K562 (cell line): ENCODE measurements around the gene ARHGEF4. TPM values are rescaled to one million over a fixed set of nuclear protein-coding genes. Genes with fewer than 3 reads are reported as not detected.
A peak's percentile ranks its signal among the peaks of the same experiment; 100 is the strongest.

ENCODE experiments used
- ATAC-seq: fragments of 200-7000 bp; cut with Tn5 transposase; 3 replicates; pipeline ENCODE4 v1.9.1; 2020; ENCODE audit warnings: moderate library complexity
- BruUV-seq: library from RNA; stranded (reverse); fragments of 400-500 nt; replicated peaks from 2 replicates; lab custom pipeline; 2021; lab: Mats Ljungman, UMichigan
- CTCF ChIA-PET: fragments of 300-600 bp; formaldehyde crosslinking; extraction: SDS; loops from one replicate; lab custom pipeline; 2021; ENCODE audit warnings: low intra/inter-chr PET ratio; lab: Yijun Ruan, JAX
- POLR2A ChIA-PET: fragments of 300-600, 350-650 bp; sonication (Branson Sonifier 250); formaldehyde crosslinking; extraction: SDS; loops from one replicate; lab custom pipeline; 2021; ENCODE audit warnings: antibody characterized with exemption, inconsistent platforms; lab: Yijun Ruan, JAX
- DNase-seq, 4 experiments: peaks; one replicate each; pipeline versions ENCODE4 v3.0.0 to v3.0.0-alpha.2; 2011 to 2018; ENCODE audit warnings: low spot score in 3 of 4, mixed read lengths in 3 of 4; ENCODE audit errors: extremely low read depth in 1 of 4
- FAIRE-seq: peaks from 2 replicates; lab custom pipeline; 2011; peaks lifted over from hg19 to GRCh38; lab: Jason Lieb, UNC
- H2AFZ ChIP-seq: 2 replicates; pipeline ENCODE4 v1.6.0; 2011; ENCODE audit warnings: low read depth, low read length, control low read depth, inconsistent platforms
- H3K27ac ChIP-seq: fragments of 200-600 bp; 3 replicates; pipeline ENCODE4 v1.8.0; 2011; ENCODE audit warnings: low read depth, mild to moderate bottlenecking, control low read depth, inconsistent platforms, low read length, moderate library complexity, mixed read lengths; ENCODE audit errors: extremely low read depth
- H3K27me3 ChIP-seq, 2 experiments: fragments of 300-600 bp in 1 of 2; 2 replicates in 1 of 2; 3 replicates in 1 of 2; pipeline versions ENCODE4 v1.6.0 to v1.8.0; 2011; ENCODE audit warnings: inconsistent platforms in 2 of 2, low read length in 2 of 2, mild to moderate bottlenecking in 1 of 2, mixed read lengths in 1 of 2, moderate library complexity in 1 of 2; ENCODE audit not compliant: control insufficient read depth in 2 of 2, insufficient read depth in 2 of 2
- H3K36me3 ChIP-seq: fragments of 300-600 bp; 3 replicates; pipeline ENCODE4 v1.8.0; 2011; ENCODE audit warnings: mild to moderate bottlenecking, low read length, inconsistent platforms; ENCODE audit not compliant: control insufficient read depth, insufficient read depth
- H3K4me1 ChIP-seq, 2 experiments: fragments of 200-600 bp in 1 of 2; replicated peaks in 1 of 2; 2 replicates in 1 of 2; 3 replicates in 1 of 2; pipeline versions ENCODE4 v1.5.1 to v1.8.0; 2011; ENCODE audit warnings: inconsistent platforms in 2 of 2, low read length in 2 of 2, mild to moderate bottlenecking in 1 of 2, mixed read lengths in 1 of 2, moderate library complexity in 1 of 2; ENCODE audit not compliant: control insufficient read depth in 2 of 2, insufficient read depth in 2 of 2
- H3K4me2 ChIP-seq: 2 replicates; pipeline ENCODE4 v1.6.1; 2011; ENCODE audit warnings: low read length, control low read depth, inconsistent platforms, mixed read lengths; ENCODE audit not compliant: insufficient read depth
- H3K4me3 ChIP-seq: fragments of 200-600 bp; sonication (generic), shearing (Covaris generic); 2 replicates; pipeline ENCODE4 v1.5.1; 2016; ENCODE audit warnings: control low read depth, inconsistent platforms
- H3K79me2 ChIP-seq: fragments of 200-600 bp; 3 replicates; pipeline ENCODE4 v1.8.0; 2011; ENCODE audit warnings: low read length, inconsistent platforms; ENCODE audit not compliant: control insufficient read depth, insufficient read depth
- H3K9ac ChIP-seq, 2 experiments: 2 replicates each; pipeline versions ENCODE4 v1.6.0 to v1.6.1; 2011; ENCODE audit warnings: low read depth in 2 of 2, low read length in 2 of 2, control low read depth in 1 of 2, inconsistent platforms in 1 of 2, mild to moderate bottlenecking in 1 of 2, mixed read lengths in 1 of 2; ENCODE audit not compliant: insufficient read depth in 1 of 2
- H3K9me1 ChIP-seq: one replicate; pipeline ENCODE4 v1.6.0; 2011; ENCODE audit warnings: inconsistent platforms, mild to moderate bottlenecking, low read length, moderate library complexity; ENCODE audit not compliant: control insufficient read depth, insufficient read depth
- H3K9me3 ChIP-seq: replicated peaks from 2 replicates; pipeline ENCODE4 v1.5.1; 2011; ENCODE audit warnings: low read depth, low read length, inconsistent platforms; ENCODE audit not compliant: control insufficient read depth, insufficient read depth
- H4K20me1 ChIP-seq: replicated peaks from 2 replicates; pipeline ENCODE4 v1.6.1; 2011; ENCODE audit warnings: low read length, inconsistent platforms, mixed read lengths; ENCODE audit not compliant: control insufficient read depth, insufficient read depth
- ELK3 ChIP-seq: fragments of 450-650 bp; formaldehyde crosslinking; IDR thresholded peaks from 2 replicates; pipeline ENCODE4 v1.4.0; 2020; ENCODE audit warnings: mild to moderate bottlenecking
- FOXK2 ChIP-seq, 2 experiments: fragments of 450-650 bp; IDR thresholded peaks in 1 of 2; conservative IDR thresholded peaks in 1 of 2; 2 replicates each; pipeline ENCODE4 v1.6.1; 2016; ENCODE audit warnings: low read depth in 2 of 2, mild to moderate bottlenecking in 1 of 2
- HDAC2 ChIP-seq: fragments of 450-650 bp; IDR thresholded peaks from 2 replicates; pipeline ENCODE4 v1.6.1; 2016; ENCODE audit warnings: mild to moderate bottlenecking
- IRF2 ChIP-seq: sonication (generic); formaldehyde crosslinking; IDR thresholded peaks from 2 replicates; pipeline ENCODE4 v1.8.1; 2022; ENCODE audit warnings: mild to moderate bottlenecking, missing genetic modification reagents
- MXI1 ChIP-seq: IDR thresholded peaks from 2 replicates; pipeline ENCODE4 v1.6.1; 2011; ENCODE audit warnings: low read depth, mild to moderate bottlenecking, improper control_type of control experiment, low read length
- NFIC ChIP-seq: fragments of 450-650 bp; IDR thresholded peaks from 2 replicates; pipeline ENCODE4 v1.6.1; 2017; ENCODE audit warnings: mild to moderate bottlenecking, inconsistent platforms
- SMAD4 ChIP-seq: fragments of 250-450 bp; sonication (Bioruptor Pico); conservative IDR thresholded peaks from 2 replicates; pipeline ENCODE4 v1.8.0; 2021; ENCODE audit warnings: inconsistent platforms, mild to moderate bottlenecking, moderate library complexity
- TSC22D4 ChIP-seq: fragments of 450-650 bp; IDR thresholded peaks from 2 replicates; pipeline ENCODE4 v1.6.1; 2016; ENCODE audit warnings: missing genetic modification characterization, missing biosample characterization, control low read depth
- WHSC1 ChIP-seq: IDR thresholded peaks from one replicate; pipeline ENCODE4 v1.6.1; 2012; ENCODE audit warnings: low read length, control low read depth, inconsistent platforms
- ZBTB17 ChIP-seq: fragments of 450-650 bp; formaldehyde crosslinking; IDR thresholded peaks from 2 replicates; pipeline ENCODE4 v1.4.0; 2020; ENCODE audit warnings: mild to moderate bottlenecking
- ZNF785 ChIP-seq: fragments of 250-450 bp; sonication (Bioruptor Pico); IDR thresholded peaks from 2 replicates; pipeline ENCODE4 v1.4.0; 2020; ENCODE audit warnings: mild to moderate bottlenecking
- WGBS: fragments of 100-300 bp; shearing (Covaris generic); methylation state at CpG from one replicate; pipeline ENCODE4 v1.1.6; 2016; ENCODE audit warnings: low coverage, mixed read lengths; ENCODE audit not compliant: insufficient coverage; ENCODE audit errors: missing lambda C conversion rate; 5-methylcytosine and 5-hydroxymethylcytosine counted together
- in situ Hi-C: fragments of 300-500 bp; cut with MboI; formaldehyde crosslinking; loops from 4 replicates; pipeline ENCODE4 v1.15.0; 2018; ENCODE audit warnings: inconsistent platforms, mixed read lengths
- intact Hi-C: fragments of 100-400 bp; cut with micrococcal nuclease; formaldehyde crosslinking; loops from 2 replicates; pipeline ENCODE4 v1.14.2; 2022
- polyA plus RNA-seq, 8 experiments: library from polyadenylated mRNA; depleted of rRNA in 4 of 8; stranded (reverse) in 5 of 8; unstranded in 3 of 8; fragments of >200 nt; fragmentation: Nextera tagmentation in 2 of 8; fragmentation: Illumina TruSeq in 1 of 8; extraction: Ambion mirVana in 2 of 8; extraction: Trizol in 1 of 8; gene quantifications; 2 replicates each; pipeline versions ENCODE4 v1.2.1 to v1.2.3, GENCODE V29; 2011 to 2014; ENCODE audit warnings: inconsistent platforms in 1 of 8, missing spikeins in 1 of 8
- total RNA-seq, 7 experiments: library from RNA; depleted of rRNA in 6 of 7; stranded (reverse); fragments of >200 nt in 6 of 7; fragmentation: Illumina TruSeq in 2 of 7; extraction: Trizol in 2 of 7; gene quantifications; 2 replicates each; pipeline versions ENCODE4 v1.2.1 to v1.2.3, GENCODE V29; 2011 to 2021; ENCODE audit warnings: low replicate concordance in 1 of 7

Gene ARHGEF4
- total and polyA plus RNA-seq, 9 of the 15 experiments (the other 6 are each of a cell fraction or from before 2014, with no cell fraction given): not detected

GRCh38 chr2:130798472-130799218 is 38.1 kb upstream of the ARHGEF4 start:
- H3K4me3 ChIP-seq: peak overlapping the region; percentile 57; the same call in 1 of the 2 replicates
- H3K9me3 ChIP-seq: no peaks in the 10 kb centered on the region
- H3K27ac ChIP-seq: no peak overlapping the region
- ATAC-seq: no peak
- 34% methylated on average over 24 of the region's 30 CpGs for WGBS
- H3K9ac ChIP-seq: peak overlapping the region in 1 of 2 experiments; percentile 94; a peak in 2 of 4 replicates
- H3K4me1 ChIP-seq: peaks cover 0 to 21% of the 10 kb centered on the region in 2 experiments; a peak in 2 of 5 replicates
- in situ Hi-C loops (no loop called here), intact Hi-C loops (loop anchor here (1.0 kb wide), 1 partner anchor 75 kb away; no protein-coding TSS in a partner anchor)
- ChIA-PET POLR2A (interaction anchor here (0.6 to 0.7 kb wide), 2 partner anchors 61 to 871 kb away, joined by 3 read pairs; no protein-coding TSS in a partner anchor), CTCF (interaction anchor here (0.7 to 3.0 kb wide), 4 partner anchors 37 to 862 kb away, joined by 3 to 18 read pairs (median 10); no protein-coding TSS in a partner anchor)
- no peak for DNase-seq
- no peaks in the 10 kb centered on the region for H3K9me1 ChIP-seq
- H3K36me3 ChIP-seq: no peaks in the 10 kb centered on the region
- H2AFZ ChIP-seq: peak overlapping the region; percentile 98
- peak overlapping the region; percentile 81 for H3K4me2 ChIP-seq
- TF ChIP-seq NFIC: peak; percentile 49; the same call in 1 of the 2 replicates
- TF ChIP-seq HDAC2: no peak
- TF ChIP-seq IRF2 (CRISPR knock-in tag): no peak
- peaks cover 0 to 26% of the 10 kb centered on the region in 2 experiments; a peak in 2 of 5 replicates for H3K27me3 ChIP-seq
- H4K20me1 ChIP-seq: no peaks in the 10 kb centered on the region
- BruUV-seq: no TSS peak
- no peak for FAIRE-seq
- no peaks in the 10 kb centered on the region for H3K79me2 ChIP-seq

GRCh38 chr2:130799295-130799694 is 37.4 kb upstream of the ARHGEF4 start:
- ChIA-PET POLR2A (interaction anchor here (0.7 kb wide), 1 partner anchor 71 kb away, joined by 3 read pairs; no protein-coding TSS in a partner anchor), CTCF (interaction anchor here (0.7 to 3.0 kb wide), 3 partner anchors 36 to 121 kb away, joined by 3 to 18 read pairs (median 14); no protein-coding TSS in a partner anchor)
- H3K27ac ChIP-seq: no peak overlapping the region
- no peak overlapping the region for H3K4me2 ChIP-seq
- no peaks in the 10 kb centered on the region for H3K36me3 ChIP-seq
- in situ Hi-C loops (no loop called here), intact Hi-C loops (no loop called here)
- no peak overlapping the region for H2AFZ ChIP-seq
- DNase-seq (no peak), FAIRE-seq (no peak), ATAC-seq (no peak)
- H3K4me1 ChIP-seq: peaks cover 0 to 21% of the 10 kb centered on the region in 2 experiments; a peak in 2 of 5 replicates
- no peak overlapping the region for H3K9ac ChIP-seq
- 0% methylated on average over 1 of the region's 1 CpG for WGBS
- no peaks in the 10 kb centered on the region for H3K9me3 ChIP-seq
- H3K9me1 ChIP-seq: no peaks in the 10 kb centered on the region
- no peaks in the 10 kb centered on the region for H4K20me1 ChIP-seq
- no TSS peak for BruUV-seq
- no peaks in the 10 kb centered on the region for H3K79me2 ChIP-seq
- H3K4me3 ChIP-seq: no peak overlapping the region
- peaks cover 0 to 26% of the 10 kb centered on the region in 2 experiments; a peak in 2 of 5 replicates for H3K27me3 ChIP-seq
- TF ChIP-seq ZBTB17 (CRISPR knock-in tag): no peak
- no peak for TF ChIP-seq TSC22D4
- no peak for TF ChIP-seq MXI1
- TF ChIP-seq ELK3 (CRISPR knock-in tag): no peak
- no peak for TF ChIP-seq WHSC1
- TF ChIP-seq FOXK2 (conservative IDR thresholded peaks at IDR 0.05 in 1 of 2, IDR thresholded peaks at IDR 0.05 in 1 of 2; ENCODE audit: low read depth in 2 of 2): no peak
- no peak for TF ChIP-seq SMAD4 (CRISPR knock-in tag)
- TF ChIP-seq ZNF785 (CRISPR knock-in tag): no peak
- TF ChIP-seq, all 486 proteins: peak for 0
